GM18870 (cell line): ENCODE results near the gene SRRM5.

Experiments
- ATAC-seq: cut with Tn5 transposase; IDR thresholded peaks from one replicate; pipeline ENCODE4 v1.9.1; 2021; ENCODE audit warnings: moderate library complexity; ENCODE audit not compliant: unreplicated experiment

The SRRM5 gene

GRCh38 chr19:43664018-43664417 is 52.1 kb downstream of the SRRM5 start:
- ATAC-seq, result no peak
